ENCODE measurements around the gene OR52H1. TPM values are rescaled to one million over a fixed set of nuclear protein-coding genes. Genes with fewer than 3 reads are reported as not detected.

Gene OR52H1
- polyA plus RNA-seq, 2 of the 4 experiments (the other 2 are of a cell fraction), result not detected

GRCh38 chr11:5504403-5504921 is 43.9 kb downstream of the OR52H1 start (continued):
- TF ChIP-seq ZNF302 (CRISPR knock-in tag; IDR thresholded peaks at IDR 0.05), result no peak
- no peak for TF ChIP-seq MAFK (IDR thresholded peaks at IDR 0.05; ENCODE audit: partially characterized antibody)
- TF ChIP-seq EHF (CRISPR knock-in tag; IDR thresholded peaks at IDR 0.05), result no peak
- TF ChIP-seq FOXS1 (CRISPR knock-in tag; IDR thresholded peaks at IDR 0.05), result no peak
- TF ChIP-seq FOSB (CRISPR knock-in tag; IDR thresholded peaks at IDR 0.05), result no peak
- TF ChIP-seq HOXB5 (CRISPR knock-in tag; IDR thresholded peaks at IDR 0.05), result no peak
- TF ChIP-seq MAZ (IDR thresholded peaks at IDR 0.05; ENCODE audit: borderline replicate concordance, low read depth, low read length), result no peak
- no peak for TF ChIP-seq HOXB13 (CRISPR knock-in tag; IDR thresholded peaks at IDR 0.05; ENCODE audit: low read depth)

- ATAC-seq, result no peak
- H3K4me2 ChIP-seq, result no peak overlapping the region
- ChIA-PET POLR2A (no interaction called here), CTCF (interaction anchor here (1.3 kb wide), 1 partner anchor 16 kb away, joined by 3 read pairs; no protein-coding TSS in a partner anchor)
- H3K9me3 ChIP-seq, result no peaks in the 10 kb centered on the region
- DNase-seq (ENCODE audit: low read depth in 1 of 2, low spot score in 1 of 2), result no peak
- no peak overlapping the region for H3K4me3 ChIP-seq
- H3K27ac ChIP-seq, result no peak overlapping the region
- WGBS (ENCODE audit: missing lambda C conversion rate), result 62% methylated on average over 6 of the region's 6 CpGs
- no peak for TF ChIP-seq HEYL (CRISPR knock-in tag; IDR thresholded peaks at IDR 0.05)
- no peak for TF ChIP-seq HOXB13 (CRISPR knock-in tag; IDR thresholded peaks at IDR 0.05; ENCODE audit: low read depth)
- no peak for TF ChIP-seq ZNF302 (CRISPR knock-in tag; IDR thresholded peaks at IDR 0.05)
- no peak for TF ChIP-seq USF2 (IDR thresholded peaks at IDR 0.05)
- no peak for TF ChIP-seq PHF8 (IDR thresholded peaks at IDR 0.05; ENCODE audit: borderline replicate concordance, low read depth)
- TF ChIP-seq MAZ (IDR thresholded peaks at IDR 0.05; ENCODE audit: borderline replicate concordance, low read depth, low read length), result no peak
- no peak for TF ChIP-seq ZSCAN20 (CRISPR knock-in tag; IDR thresholded peaks at IDR 0.05)
- no peak for TF ChIP-seq CEBPB (IDR thresholded peaks at IDR 0.05)
- TF ChIP-seq MYC (IDR thresholded peaks at IDR 0.05; ENCODE audit: borderline replicate concordance, low read length), result no peak
- no peak for TF ChIP-seq ESRRA (IDR thresholded peaks at IDR 0.05; ENCODE audit: borderline replicate concordance, low read length)
- TF ChIP-seq POLR2AphosphoS2 (conservative IDR thresholded peaks at IDR 0.05; ENCODE audit: low read length), result no peak
- TF ChIP-seq REST (IDR thresholded peaks at IDR 0.05), result no peak
- TF ChIP-seq BCL3 (IDR thresholded peaks at IDR 0.05), result no peak
- no peak for TF ChIP-seq TFCP2L1 (CRISPR knock-in tag; IDR thresholded peaks at IDR 0.05)
- no peak for TF ChIP-seq EHF (CRISPR knock-in tag; IDR thresholded peaks at IDR 0.05)
- no peak for TF ChIP-seq ELK1 (IDR thresholded peaks at IDR 0.05; ENCODE audit: low read depth, low read length)
- no peak for TF ChIP-seq MAX (IDR thresholded peaks at IDR 0.05)
- no peak for FAIRE-seq
- no peaks in the 10 kb centered on the region for H3K4me1 ChIP-seq
Observed at GRCh38 chr11:5500393-5500801, 47.9 kb downstream of the OR52H1 start.
